Transverse colon (tissue), 4 donors: ENCODE data around the gene RAB3IL1. TPM values are rescaled to one million over a fixed set of nuclear protein-coding genes. Genes with fewer than 3 reads are reported as not detected.

ENCODE experiments used
- DNase-seq: peaks from one replicate; pipeline ENCODE4 v3.0.0-alpha.2; 2019
- H3K27ac ChIP-seq, 4 donors: fragments of 200-600 bp; sonication (generic); 2 replicates each; pipeline ENCODE4 v1.5.1; 2016 to 2018; ENCODE audit warnings: inconsistent platforms in 4 of 4
- H3K27me3 ChIP-seq: fragments of 200-600 bp; sonication (generic); 2 replicates; pipeline ENCODE4 v1.5.1; 2017; ENCODE audit warnings: inconsistent platforms
- H3K36me3 ChIP-seq, 4 donors: fragments of 200-600 bp; sonication (generic); 2 replicates each; pipeline ENCODE4 v1.5.1; 2017 to 2019; ENCODE audit warnings: inconsistent platforms in 4 of 4
- H3K4me1 ChIP-seq, 4 donors: fragments of 200-600 bp; sonication (generic); 2 replicates each; pipeline ENCODE4 v1.5.1; 2017 to 2020; ENCODE audit warnings: inconsistent platforms in 4 of 4
- H3K4me3 ChIP-seq, 4 donors: fragments of 200-600 bp; sonication (generic); 1 replicate in 1 of 4; 2 replicates in 3 of 4; pipeline versions ENCODE4 v1.5.1 to v1.6.1; 2017 to 2019; ENCODE audit warnings: inconsistent platforms in 4 of 4
- H3K9me3 ChIP-seq, 2 donors: fragments of 200-600 bp; sonication (generic); 2 replicates each; pipeline ENCODE4 v1.5.1; 2017 to 2019; ENCODE audit warnings: inconsistent platforms in 2 of 2
- EP300 ChIP-seq: sonication (generic); formaldehyde crosslinking; IDR thresholded peaks from one replicate; pipeline ENCODE4 v1.6.1; 2017; ENCODE audit warnings: antibody characterized with exemption, low read depth
- POLR2A ChIP-seq: fragments of 450-650 bp; IDR thresholded peaks from one replicate; pipeline ENCODE4 v1.6.1; 2016; ENCODE audit warnings: antibody characterized with exemption, mild to moderate bottlenecking, moderate library complexity
- POLR2AphosphoS5 ChIP-seq, 3 donors: sonication (generic); formaldehyde crosslinking; IDR thresholded peaks; one replicate each; pipeline ENCODE4 v1.6.1; 2016; ENCODE audit warnings: antibody characterized with exemption in 3 of 3
- WGBS, 2 donors: methylation state at CpG; one replicate each; pipeline ENCODE4 v1.1.5; 2018; ENCODE audit warnings: low coverage in 1 of 2; 5-methylcytosine and 5-hydroxymethylcytosine counted together
- in situ Hi-C, 4 donors: fragments of 200-750 bp; cut with MboI; loops; one replicate each; pipeline versions ENCODE4 v1.15.0 to v1.15.1; 2017; ENCODE audit warnings: low sequenced_read_pairs in 3 of 4, low pct_ligation_motif_present in 1 of 4, low pct_unique_long_range_greater_than_20kb in 1 of 4
- intact Hi-C: fragments of 100-400 bp; cut with DNase I; formaldehyde crosslinking; loops from one replicate; pipeline ENCODE4 v1.15.1; 2023; ENCODE audit warnings: low total_unique reads
- total RNA-seq, 4 donors: library from RNA; depleted of rRNA; stranded (reverse); fragments of >200 nt; gene quantifications; one replicate each; pipeline ENCODE4 v1.1.0, GENCODE V29; 2016
- TF ChIP-seq, protein P1 (sequence below), 5 experiments: fragments of 200-600 bp in 3 of 5; fragments of 450-650 bp in 2 of 5; sonication (generic) in 3 of 5; IDR thresholded peaks; 1 replicate in 2 of 5; 2 replicates in 3 of 5; pipeline ENCODE4 v1.5.1; 2016 to 2017; ENCODE audit warnings: antibody characterized with exemption in 5 of 5, inconsistent platforms in 3 of 5, mild to moderate bottlenecking in 2 of 5, moderate library complexity in 1 of 5

RAB3IL1 gene
- total RNA-seq, 4 donors from 2014 or later, result 1.2 to 7.6 (median 5.9) TPM

DNA sequence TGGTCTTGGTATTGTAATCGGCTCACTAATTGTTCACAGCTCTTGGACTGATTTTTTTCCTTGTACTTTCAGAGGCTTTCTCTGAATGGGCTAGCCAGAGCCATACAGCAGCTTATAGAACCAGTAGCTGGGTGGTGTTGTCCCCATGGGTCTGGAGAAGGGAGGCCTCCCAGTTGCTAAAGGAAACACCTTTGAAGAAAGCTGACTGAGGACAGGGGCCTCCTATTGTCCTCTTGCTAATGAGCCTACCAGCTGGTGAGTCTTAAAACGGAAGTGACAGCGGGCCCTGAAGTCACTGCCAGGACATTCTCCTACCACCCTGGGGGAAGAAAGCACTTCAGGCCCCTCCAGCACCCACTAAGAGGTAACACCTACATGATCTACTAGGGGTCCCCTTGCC, 36.0 kb downstream of the RAB3IL1 start:
- in situ Hi-C loops, result loop anchor here in 3 of 4 donors (10.0 to 25.0 kb wide), 3 partner anchors 181 to 206 kb away; no protein-coding TSS in a partner anchor
- WGBS, 2 donors, result 74 to 100% methylated on average over 1 to 3 of the region's 3 CpGs
- no peaks in the 10 kb centered on the region for H3K27me3 ChIP-seq
- no peaks in the 10 kb centered on the region for H3K36me3 ChIP-seq
- no peaks in the 10 kb centered on the region for H3K4me1 ChIP-seq
- intact Hi-C loops, result no loop called here
- H3K27ac ChIP-seq, result no peak overlapping the region
- no peaks in the 10 kb centered on the region for H3K9me3 ChIP-seq
- H3K4me3 ChIP-seq, result no peak overlapping the region
- DNase-seq, result no peak
- TF ChIP-seq, protein P1, sequence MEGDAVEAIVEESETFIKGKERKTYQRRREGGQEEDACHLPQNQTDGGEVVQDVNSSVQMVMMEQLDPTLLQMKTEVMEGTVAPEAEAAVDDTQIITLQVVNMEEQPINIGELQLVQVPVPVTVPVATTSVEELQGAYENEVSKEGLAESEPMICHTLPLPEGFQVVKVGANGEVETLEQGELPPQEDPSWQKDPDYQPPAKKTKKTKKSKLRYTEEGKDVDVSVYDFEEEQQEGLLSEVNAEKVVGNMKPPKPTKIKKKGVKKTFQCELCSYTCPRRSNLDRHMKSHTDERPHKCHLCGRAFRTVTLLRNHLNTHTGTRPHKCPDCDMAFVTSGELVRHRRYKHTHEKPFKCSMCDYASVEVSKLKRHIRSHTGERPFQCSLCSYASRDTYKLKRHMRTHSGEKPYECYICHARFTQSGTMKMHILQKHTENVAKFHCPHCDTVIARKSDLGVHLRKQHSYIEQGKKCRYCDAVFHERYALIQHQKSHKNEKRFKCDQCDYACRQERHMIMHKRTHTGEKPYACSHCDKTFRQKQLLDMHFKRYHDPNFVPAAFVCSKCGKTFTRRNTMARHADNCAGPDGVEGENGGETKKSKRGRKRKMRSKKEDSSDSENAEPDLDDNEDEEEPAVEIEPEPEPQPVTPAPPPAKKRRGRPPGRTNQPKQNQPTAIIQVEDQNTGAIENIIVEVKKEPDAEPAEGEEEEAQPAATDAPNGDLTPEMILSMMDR (IDR thresholded peaks at IDR 0.05), result no peak
- TF ChIP-seq EP300 (no peak), POLR2A (no peak), POLR2AphosphoS5 (IDR thresholded peaks at IDR 0.05) (no peak)

DNA sequence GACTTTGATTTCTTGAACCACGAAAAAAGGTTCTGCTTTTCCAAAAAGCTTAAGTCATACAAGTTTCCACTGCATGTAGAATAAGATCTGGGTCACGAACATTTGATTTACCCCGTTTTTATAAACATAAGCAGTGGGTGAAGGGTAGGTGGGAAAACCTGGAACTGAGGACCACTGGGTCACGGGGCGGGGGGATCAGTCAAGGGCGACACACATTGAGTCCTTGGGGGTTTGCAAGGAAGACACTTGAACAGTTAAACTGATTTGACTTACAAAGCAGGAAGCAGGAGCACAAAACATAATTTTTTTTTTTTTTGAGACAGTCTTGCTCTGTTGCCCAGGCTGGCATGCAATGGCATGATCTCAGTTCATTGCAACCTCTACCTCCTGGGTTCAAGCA, 36.9 kb downstream of the RAB3IL1 start:
- TF ChIP-seq, protein P1 (IDR thresholded peaks at IDR 0.05), result no peak
- TF ChIP-seq EP300 (no peak), POLR2A (no peak), POLR2AphosphoS5 (IDR thresholded peaks at IDR 0.05) (no peak)
- in situ Hi-C loops, result loop anchor here in 3 of 4 donors (10.0 to 25.0 kb wide), 3 partner anchors 182 to 207 kb away; no protein-coding TSS in a partner anchor

DNA sequence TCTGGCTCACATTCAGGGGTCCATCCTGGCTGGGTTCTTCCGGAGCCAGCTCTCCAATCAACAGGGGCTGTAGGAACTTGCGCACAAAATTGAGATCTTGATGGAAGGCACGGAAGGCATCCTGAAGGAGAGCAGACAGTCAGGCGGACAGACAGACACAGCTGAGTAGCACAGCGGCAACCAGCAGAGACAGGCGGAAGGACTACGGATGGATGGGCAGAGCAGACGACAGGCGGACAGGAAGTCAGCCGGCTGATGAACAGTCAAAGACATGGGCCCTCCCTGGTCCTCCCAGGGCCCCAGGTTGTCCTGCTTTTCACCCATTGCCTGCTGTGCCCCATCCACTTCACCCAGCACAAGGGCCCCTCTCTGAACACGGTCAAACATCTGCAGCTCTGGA, 37.3 kb downstream of the RAB3IL1 start:
- H3K4me3 ChIP-seq, result no peak overlapping the region
- intact Hi-C loops, result no loop called here
- no peak overlapping the region for H3K27ac ChIP-seq
- no peaks in the 10 kb centered on the region for H3K27me3 ChIP-seq
- TF ChIP-seq POLR2A, result no peak
- DNase-seq, result no peak
- H3K9me3 ChIP-seq, result no peaks in the 10 kb centered on the region
- H3K4me1 ChIP-seq, result no peaks in the 10 kb centered on the region
- H3K36me3 ChIP-seq, result no peaks in the 10 kb centered on the region
- 67 to 90% methylated on average over 1 to 11 of the region's 11 CpGs for WGBS, 2 donors
- in situ Hi-C loops, result loop anchor here in 3 of 4 donors (10.0 to 25.0 kb wide), 3 partner anchors 182 to 207 kb away; no protein-coding TSS in a partner anchor

More for the DNA sequence above, 36.9 kb downstream of the RAB3IL1 start:
- H3K4me1 ChIP-seq, result no peaks in the 10 kb centered on the region
- H3K27me3 ChIP-seq, result no peaks in the 10 kb centered on the region
- no peak for DNase-seq
- no peaks in the 10 kb centered on the region for H3K9me3 ChIP-seq
- no peaks in the 10 kb centered on the region for H3K36me3 ChIP-seq
- H3K27ac ChIP-seq, result no peak overlapping the region
- H3K4me3 ChIP-seq, result no peak overlapping the region
- intact Hi-C loops, result no loop called here
- 52 to 65% methylated on average over 6 of the region's 6 CpGs for whole genome bisulfite sequencing, 2 donors

DNA sequence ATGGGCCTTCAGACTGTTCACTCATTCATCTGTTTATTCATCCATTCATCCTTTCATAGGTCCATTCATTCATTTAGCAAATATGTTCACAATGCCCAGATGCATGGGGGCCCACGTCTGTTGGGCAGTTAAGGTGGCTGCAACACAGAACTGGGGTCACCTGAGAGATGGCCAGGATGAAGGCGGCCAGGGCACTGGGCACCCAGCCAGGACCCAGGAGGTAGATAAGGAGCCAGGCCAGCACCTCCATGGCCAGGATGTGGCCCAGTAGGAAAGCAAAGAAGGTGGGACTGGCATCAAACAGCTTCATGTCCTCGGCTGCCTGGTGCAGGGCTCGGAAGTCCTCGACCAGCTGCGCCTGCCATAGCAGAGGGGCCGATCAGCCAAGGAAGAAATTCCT, 38.2 kb downstream of the RAB3IL1 start:
- intact Hi-C loops, result no loop called here
- H3K4me1 ChIP-seq, result no peaks in the 10 kb centered on the region
- DNase-seq, result no peak
- no peak overlapping the region for H3K4me3 ChIP-seq
- no peaks in the 10 kb centered on the region for H3K36me3 ChIP-seq
- in situ Hi-C loops, result loop anchor here in 2 of 4 donors (25.0 kb wide), 2 partner anchors 183 to 208 kb away; no protein-coding TSS in a partner anchor
- H3K9me3 ChIP-seq, result no peaks in the 10 kb centered on the region
- 67 to 91% methylated on average over 1 to 7 of the region's 7 CpGs for WGBS, 2 donors
- no peaks in the 10 kb centered on the region for H3K27me3 ChIP-seq
- no peak for TF ChIP-seq POLR2A
- no peak overlapping the region for H3K27ac ChIP-seq

DNA sequence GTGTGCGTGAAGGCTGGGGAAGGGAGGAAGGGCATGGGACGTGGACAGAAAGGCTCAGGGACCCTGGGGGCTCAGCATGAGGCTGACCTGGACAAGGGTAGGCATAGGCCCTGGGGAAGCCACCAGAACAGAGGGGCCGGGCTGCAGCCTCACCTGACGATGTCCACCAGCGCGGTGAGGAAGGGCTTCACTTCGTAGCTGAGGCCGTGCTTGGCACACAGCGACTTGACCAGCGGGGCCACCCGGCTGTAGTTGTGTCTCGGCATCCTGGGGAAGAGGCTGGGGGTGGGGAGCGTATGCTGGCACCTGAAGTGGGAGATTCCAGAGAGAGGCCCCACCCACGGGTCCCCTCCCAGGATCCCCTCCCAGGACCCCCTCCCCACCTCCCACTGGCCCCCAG, 41.7 kb downstream of the RAB3IL1 start:
- no peaks in the 10 kb centered on the region for H3K9me3 ChIP-seq
- no peak for DNase-seq
- in situ Hi-C loops, result loop anchor here in 2 of 4 donors (25.0 kb wide), 2 partner anchors 187 to 212 kb away; no protein-coding TSS in a partner anchor
- peaks cover 0 to 8% (median 0%) of the 10 kb centered on the region in 4 donors for H3K4me1 ChIP-seq
- 95% methylated on average over 12 of the region's 14 CpGs; no CpG with 5 or more reads in 1 of the 2 donors for WGBS, 2 donors
- no peaks in the 10 kb centered on the region for H3K36me3 ChIP-seq
- H3K27me3 ChIP-seq, result peaks cover 6% of the 10 kb centered on the region
- intact Hi-C loops, result no loop called here
- TF ChIP-seq POLR2A, result no peak
- no peak for TF ChIP-seq POLR2AphosphoS5 (IDR thresholded peaks at IDR 0.05)
- TF ChIP-seq EP300, result no peak
- TF ChIP-seq, protein P1 (IDR thresholded peaks at IDR 0.05), result no peak
- H3K4me3 ChIP-seq, result no peak overlapping the region
- H3K27ac ChIP-seq, result no peak overlapping the region
